ENCODE results near the gene AKR7A2.

AKR7A2 gene

DNA sequence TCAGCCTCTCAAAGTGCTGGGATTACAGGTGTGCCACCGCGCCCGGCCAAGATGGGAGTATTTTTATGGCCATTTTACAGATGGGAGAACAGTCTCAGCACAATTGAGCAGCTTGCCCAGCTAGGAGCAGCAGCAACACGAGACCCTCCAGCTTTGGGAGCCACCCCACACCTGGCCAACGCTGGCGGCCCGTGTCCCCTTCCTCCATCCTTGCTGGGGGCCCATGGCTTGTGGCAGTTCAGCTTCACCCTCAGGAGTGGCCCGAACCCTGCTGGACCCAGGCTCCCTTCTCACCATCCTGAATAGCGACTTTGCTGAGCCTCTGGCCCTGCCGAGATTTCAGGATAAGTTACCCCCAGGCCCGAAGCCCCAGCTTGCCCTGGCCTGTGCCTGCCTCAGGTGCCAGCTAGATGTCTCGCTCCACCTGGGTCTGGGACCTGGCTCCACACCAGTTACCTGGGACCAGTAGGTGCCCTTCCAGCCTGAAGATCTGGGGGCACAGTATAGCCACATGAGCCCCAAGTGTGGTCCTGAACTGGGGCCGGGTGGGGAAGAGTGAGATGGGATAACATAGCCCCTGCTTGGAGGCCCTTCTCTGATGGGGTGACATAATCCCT, 19.4 kb upstream of the AKR7A2 start:
- Histone ChIP-seq H3K4me1 (no peaks in the 10 kb centered on the region), H2AFZ (no peak overlapping the region), H3K27me3 (ENCODE audit: control insufficient read depth, insufficient read depth, low read length) (no peaks in the 10 kb centered on the region), H3K27ac (no peak overlapping the region), H3K79me2 (no peaks in the 10 kb centered on the region), H3K9me3 (ENCODE audit: control insufficient read depth, low read length) (no peaks in the 10 kb centered on the region), H3K4me2 (ENCODE audit: low read length) (no peak overlapping the region), H3K36me3 (ENCODE audit: control insufficient read depth, insufficient read depth, low read length) (no peaks in the 10 kb centered on the region), H3K9ac (no peak overlapping the region), H3K4me3 (ENCODE audit: low read depth, low read length) (no peak overlapping the region)
- TF ChIP-seq, protein P1, sequence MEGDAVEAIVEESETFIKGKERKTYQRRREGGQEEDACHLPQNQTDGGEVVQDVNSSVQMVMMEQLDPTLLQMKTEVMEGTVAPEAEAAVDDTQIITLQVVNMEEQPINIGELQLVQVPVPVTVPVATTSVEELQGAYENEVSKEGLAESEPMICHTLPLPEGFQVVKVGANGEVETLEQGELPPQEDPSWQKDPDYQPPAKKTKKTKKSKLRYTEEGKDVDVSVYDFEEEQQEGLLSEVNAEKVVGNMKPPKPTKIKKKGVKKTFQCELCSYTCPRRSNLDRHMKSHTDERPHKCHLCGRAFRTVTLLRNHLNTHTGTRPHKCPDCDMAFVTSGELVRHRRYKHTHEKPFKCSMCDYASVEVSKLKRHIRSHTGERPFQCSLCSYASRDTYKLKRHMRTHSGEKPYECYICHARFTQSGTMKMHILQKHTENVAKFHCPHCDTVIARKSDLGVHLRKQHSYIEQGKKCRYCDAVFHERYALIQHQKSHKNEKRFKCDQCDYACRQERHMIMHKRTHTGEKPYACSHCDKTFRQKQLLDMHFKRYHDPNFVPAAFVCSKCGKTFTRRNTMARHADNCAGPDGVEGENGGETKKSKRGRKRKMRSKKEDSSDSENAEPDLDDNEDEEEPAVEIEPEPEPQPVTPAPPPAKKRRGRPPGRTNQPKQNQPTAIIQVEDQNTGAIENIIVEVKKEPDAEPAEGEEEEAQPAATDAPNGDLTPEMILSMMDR (IDR thresholded peaks at IDR 0.05) = no peak

GRCh38 chr1:19330449-19331135, 18.6 kb upstream of the AKR7A2 start:
- H3K9me3 ChIP-seq (ENCODE audit: control insufficient read depth, low read length) = no peaks in the 10 kb centered on the region
- H3K9ac ChIP-seq = no peak overlapping the region
- H3K27ac ChIP-seq = no peak overlapping the region
- H3K36me3 ChIP-seq (ENCODE audit: control insufficient read depth, insufficient read depth, low read length) = no peaks in the 10 kb centered on the region
- H3K4me3 ChIP-seq (ENCODE audit: low read depth, low read length) = no peak overlapping the region
- no peaks in the 10 kb centered on the region for H3K27me3 ChIP-seq (ENCODE audit: control insufficient read depth, insufficient read depth, low read length)
- no peaks in the 10 kb centered on the region for H3K79me2 ChIP-seq
- no peak overlapping the region for H3K4me2 ChIP-seq (ENCODE audit: low read length)
- no peak overlapping the region for H2AFZ ChIP-seq
- TF ChIP-seq, protein P1 (IDR thresholded peaks at IDR 0.05) = no peak
- no peaks in the 10 kb centered on the region for H3K4me1 ChIP-seq

DNA sequence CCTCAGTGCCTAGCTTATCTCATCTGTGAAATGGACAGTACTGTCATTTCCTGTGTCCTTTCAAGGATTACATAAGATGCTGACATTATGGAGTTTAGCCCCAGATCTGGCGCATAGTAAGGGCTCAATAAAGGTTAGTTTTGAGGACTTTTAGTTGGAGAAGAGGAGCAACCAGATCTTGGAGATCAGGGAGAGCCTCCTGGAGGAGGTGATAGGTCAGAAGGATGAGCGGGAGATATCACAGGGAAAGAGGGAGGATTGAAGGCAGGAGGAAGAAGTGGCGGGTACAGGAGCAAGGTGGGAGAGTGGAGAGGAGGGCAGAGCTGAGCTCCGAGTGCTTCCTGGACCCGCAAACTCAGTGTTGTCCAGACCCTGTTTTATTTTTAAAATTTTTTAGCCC, 17.7 kb upstream of the AKR7A2 start:
- no peaks in the 10 kb centered on the region for H3K9me3 ChIP-seq (ENCODE audit: control insufficient read depth, low read length)
- H3K4me3 ChIP-seq (ENCODE audit: low read depth, low read length) = no peak overlapping the region
- no peaks in the 10 kb centered on the region for H3K79me2 ChIP-seq
- H3K4me1 ChIP-seq = no peaks in the 10 kb centered on the region
- no peaks in the 10 kb centered on the region for H3K27me3 ChIP-seq (ENCODE audit: control insufficient read depth, insufficient read depth, low read length)
- TF ChIP-seq, protein P1 (IDR thresholded peaks at IDR 0.05) = no peak
- H2AFZ ChIP-seq = no peak overlapping the region
- no peaks in the 10 kb centered on the region for H3K36me3 ChIP-seq (ENCODE audit: control insufficient read depth, insufficient read depth, low read length)
- H3K4me2 ChIP-seq (ENCODE audit: low read length) = no peak overlapping the region
- H3K27ac ChIP-seq = no peak overlapping the region
- H3K9ac ChIP-seq = no peak overlapping the region

DNA sequence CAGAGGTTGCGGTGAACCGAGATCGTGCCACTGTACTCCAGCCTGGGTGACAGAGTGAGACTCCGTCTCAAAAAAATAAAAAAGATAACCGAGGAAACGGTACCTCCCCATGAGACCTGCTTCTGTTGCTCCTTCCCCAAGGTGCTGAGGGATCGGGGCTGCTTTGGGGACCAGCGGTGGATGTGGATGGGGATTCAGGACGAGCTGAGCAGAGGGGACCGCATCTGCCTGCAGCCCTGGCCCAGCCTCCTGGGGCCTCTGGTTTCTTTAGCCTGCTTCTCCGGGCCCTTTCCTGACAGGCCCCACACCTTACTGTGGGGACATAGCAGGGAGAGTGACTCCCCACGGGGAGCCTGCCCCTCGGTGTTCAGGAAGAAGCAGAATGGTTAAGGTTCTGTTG, 17.2 kb upstream of the AKR7A2 start:
- Histone ChIP-seq H2AFZ (no peak overlapping the region), H3K27me3 (ENCODE audit: control insufficient read depth, insufficient read depth, low read length) (no peaks in the 10 kb centered on the region), H3K9me3 (ENCODE audit: control insufficient read depth, low read length) (no peaks in the 10 kb centered on the region), H3K36me3 (ENCODE audit: control insufficient read depth, insufficient read depth, low read length) (no peaks in the 10 kb centered on the region), H3K79me2 (no peaks in the 10 kb centered on the region), H3K27ac (no peak overlapping the region), H3K4me1 (no peaks in the 10 kb centered on the region), H3K4me3 (ENCODE audit: low read depth, low read length) (no peak overlapping the region), H3K4me2 (ENCODE audit: low read length) (no peak overlapping the region), H3K9ac (no peak overlapping the region)
- TF ChIP-seq, protein P1 (IDR thresholded peaks at IDR 0.05) = no peak

GRCh38 chr1:19328486-19328885, 16.5 kb upstream of the AKR7A2 start:
- no peaks in the 10 kb centered on the region for H3K27me3 ChIP-seq (ENCODE audit: control insufficient read depth, insufficient read depth, low read length)
- no peak overlapping the region for H3K4me3 ChIP-seq (ENCODE audit: low read depth, low read length)
- no peaks in the 10 kb centered on the region for H3K4me1 ChIP-seq
- no peaks in the 10 kb centered on the region for H3K36me3 ChIP-seq (ENCODE audit: control insufficient read depth, insufficient read depth, low read length)
- H3K9me3 ChIP-seq (ENCODE audit: control insufficient read depth, low read length) = no peaks in the 10 kb centered on the region
- no peaks in the 10 kb centered on the region for H3K79me2 ChIP-seq
- no peak overlapping the region for H3K27ac ChIP-seq
- TF ChIP-seq, protein P1 (IDR thresholded peaks at IDR 0.05) = no peak
- no peak overlapping the region for H3K9ac ChIP-seq
- H2AFZ ChIP-seq = no peak overlapping the region
- no peak overlapping the region for H3K4me2 ChIP-seq (ENCODE audit: low read length)
